ENCODE results near the gene VSIR. TPM values are rescaled to one million over a fixed set of nuclear protein-coding genes. Genes with fewer than 3 reads are reported as not detected.

The VSIR gene
- total RNA-seq, 1 donor from 2014 or later: 21.4 TPM

DNA sequence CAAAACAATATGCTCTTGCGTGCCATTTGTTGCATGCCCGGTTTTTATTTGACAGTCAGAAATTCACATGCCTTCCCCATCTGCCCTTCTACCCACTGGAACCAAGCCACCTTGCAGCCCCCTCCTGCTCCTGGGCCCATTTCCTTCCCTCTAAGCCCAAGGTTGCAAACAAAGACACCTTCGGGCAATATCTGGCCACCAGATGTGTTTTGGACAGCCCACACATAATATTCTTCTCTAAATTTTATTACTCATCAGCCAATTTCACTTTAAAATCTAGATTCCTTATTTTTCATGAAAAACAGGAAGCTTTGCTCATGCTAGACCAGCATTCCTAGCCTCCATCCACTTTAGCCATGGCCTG, 35.5 kb downstream of the VSIR start:
- ChIA-PET CTCF (no interaction called here), POLR2A (interaction anchor here (0.9 to 1.1 kb wide), 2 partner anchors 10 to 11 kb away, joined by 3 to 7 read pairs; no protein-coding TSS in a partner anchor)
- H3K27ac Mint-ChIP-seq: peak overlapping the region; percentile 75
- H3K4me1 Mint-ChIP-seq: peaks cover 78% of the 10 kb centered on the region
- intact Hi-C loops (cut with micrococcal nuclease): no loop called here
- H3K36me3 Mint-ChIP-seq (ENCODE audit: low read depth): no peaks in the 10 kb centered on the region
- H3K4me3 Mint-ChIP-seq: no peak overlapping the region
- DNase-seq: no peak
- no peaks in the 10 kb centered on the region for H3K27me3 Mint-ChIP-seq
- ATAC-seq (ENCODE audit: low read depth): no peak
- TF ChIP-seq, protein P1, sequence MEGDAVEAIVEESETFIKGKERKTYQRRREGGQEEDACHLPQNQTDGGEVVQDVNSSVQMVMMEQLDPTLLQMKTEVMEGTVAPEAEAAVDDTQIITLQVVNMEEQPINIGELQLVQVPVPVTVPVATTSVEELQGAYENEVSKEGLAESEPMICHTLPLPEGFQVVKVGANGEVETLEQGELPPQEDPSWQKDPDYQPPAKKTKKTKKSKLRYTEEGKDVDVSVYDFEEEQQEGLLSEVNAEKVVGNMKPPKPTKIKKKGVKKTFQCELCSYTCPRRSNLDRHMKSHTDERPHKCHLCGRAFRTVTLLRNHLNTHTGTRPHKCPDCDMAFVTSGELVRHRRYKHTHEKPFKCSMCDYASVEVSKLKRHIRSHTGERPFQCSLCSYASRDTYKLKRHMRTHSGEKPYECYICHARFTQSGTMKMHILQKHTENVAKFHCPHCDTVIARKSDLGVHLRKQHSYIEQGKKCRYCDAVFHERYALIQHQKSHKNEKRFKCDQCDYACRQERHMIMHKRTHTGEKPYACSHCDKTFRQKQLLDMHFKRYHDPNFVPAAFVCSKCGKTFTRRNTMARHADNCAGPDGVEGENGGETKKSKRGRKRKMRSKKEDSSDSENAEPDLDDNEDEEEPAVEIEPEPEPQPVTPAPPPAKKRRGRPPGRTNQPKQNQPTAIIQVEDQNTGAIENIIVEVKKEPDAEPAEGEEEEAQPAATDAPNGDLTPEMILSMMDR (IDR thresholded peaks at IDR 0.05): no peak
- no peaks in the 10 kb centered on the region for H3K9me3 Mint-ChIP-seq

- ChIA-PET CTCF (no interaction called here), POLR2A (interaction anchor here (0.9 to 1.1 kb wide), 3 partner anchors 9 to 30 kb away, joined by 3 to 7 read pairs (median 3); no protein-coding TSS in a partner anchor)
- ATAC-seq (ENCODE audit: low read depth): no peak
- intact Hi-C loops (cut with micrococcal nuclease): no loop called here
- Mint-ChIP-seq H3K9me3 (no peaks in the 10 kb centered on the region), H3K4me3 (no peak overlapping the region), H3K36me3 (ENCODE audit: low read depth) (no peaks in the 10 kb centered on the region), H3K4me1 (peaks cover 80% of the 10 kb centered on the region), H3K27ac (peak overlapping the region; percentile 79), H3K27me3 (no peaks in the 10 kb centered on the region)
- DNase-seq: no peak
- TF ChIP-seq, protein P1 (IDR thresholded peaks at IDR 0.05): no peak
Measured at GRCh38 chr10:71737001-71737833, 36.1 kb downstream of the VSIR start.

GRCh38 chr10:71736570-71736952, 36.8 kb downstream of the VSIR start:
- intact Hi-C loops (cut with micrococcal nuclease): no loop called here
- H3K9me3 Mint-ChIP-seq: no peaks in the 10 kb centered on the region
- ChIA-PET POLR2A (interaction anchor here (0.9 to 1.7 kb wide), 4 partner anchors 12 to 37 kb away, joined by 3 to 6 read pairs (median 3); partner anchors contain the start of gene VSIR), CTCF (no interaction called here)
- H3K27me3 Mint-ChIP-seq: no peaks in the 10 kb centered on the region
- TF ChIP-seq, protein P1 (IDR thresholded peaks at IDR 0.05): no peak
- DNase-seq (no peak), ATAC-seq (ENCODE audit: low read depth) (no peak)
- peak overlapping the region; percentile 79 for H3K27ac Mint-ChIP-seq
- H3K36me3 Mint-ChIP-seq (ENCODE audit: low read depth): no peaks in the 10 kb centered on the region
- peaks cover 74% of the 10 kb centered on the region for H3K4me1 Mint-ChIP-seq
- no peak overlapping the region for H3K4me3 Mint-ChIP-seq

DNA sequence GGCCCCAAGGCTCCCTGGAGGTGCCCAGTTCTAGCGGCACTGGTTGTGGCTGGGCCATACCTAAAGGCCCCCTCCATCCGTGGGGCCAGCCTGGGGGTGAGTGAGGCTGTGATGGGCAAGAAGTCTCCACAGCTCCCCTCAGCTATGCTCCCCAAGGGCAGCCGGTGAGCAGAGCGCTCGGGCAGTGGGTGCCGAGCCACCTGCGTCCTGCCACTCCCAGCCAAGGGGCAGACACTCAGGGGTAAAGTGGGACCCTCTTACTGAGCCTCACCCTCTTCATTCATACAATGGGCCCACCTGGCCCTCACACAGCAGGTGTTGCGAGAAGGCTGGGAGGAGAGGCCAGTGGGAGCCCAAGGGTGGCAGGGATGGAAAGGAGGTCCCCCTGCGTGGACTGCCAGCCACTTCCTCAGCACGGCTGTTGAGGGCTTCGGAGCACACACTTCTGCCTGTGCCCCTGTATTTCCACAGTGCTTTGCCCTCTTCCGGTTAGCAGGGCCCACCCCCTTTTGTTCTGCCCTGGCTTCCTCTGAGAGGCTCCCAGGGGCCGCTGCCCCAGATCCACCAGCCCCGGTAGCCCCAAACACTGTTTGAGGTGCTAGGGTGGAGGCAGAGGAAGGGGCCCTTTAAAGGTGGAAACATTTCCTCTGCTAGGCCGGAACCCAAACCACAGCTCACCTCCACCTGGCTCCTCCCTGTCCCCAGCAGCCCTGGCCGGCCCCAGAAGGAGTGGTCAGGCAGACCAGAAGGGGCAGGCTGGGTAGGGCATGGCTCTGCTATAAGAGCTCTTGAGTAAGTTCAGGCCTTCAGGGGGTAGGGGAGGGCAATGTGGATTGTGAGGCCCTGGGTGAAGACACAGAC, 37.4 kb downstream of the VSIR start:
- Mint-ChIP-seq H3K4me3 (no peak overlapping the region), H3K27me3 (no peaks in the 10 kb centered on the region), H3K27ac (peak overlapping the region; percentile 79), H3K9me3 (no peaks in the 10 kb centered on the region), H3K36me3 (ENCODE audit: low read depth) (no peaks in the 10 kb centered on the region), H3K4me1 (peaks cover 68% of the 10 kb centered on the region)
- POLR2A ChIA-PET: interaction anchor here (0.6 to 1.7 kb wide), 4 partner anchors 12 to 333 kb away, joined by 3 to 6 read pairs (median 4); partner anchors contain the start of gene VSIR
- peak; percentile 81 for ATAC-seq (ENCODE audit: low read depth)
- intact Hi-C loops (cut with micrococcal nuclease): no loop called here
- TF ChIP-seq, protein P1 (IDR thresholded peaks at IDR 0.05): no peak
- DNase-seq: no peak
- CTCF ChIA-PET: interaction anchor here (1.3 to 1.5 kb wide), 2 partner anchors 16 to 160 kb away, joined by 3 read pairs; no protein-coding TSS in a partner anchor

Measured in activated B cell treated with CpG ODN at 0.5 μM for 24 hours (primary cell).